Psoas muscle (tissue), 8 donors: Measurements from ENCODE around the gene CHD9NB. TPM values are rescaled to one million over a fixed set of nuclear protein-coding genes. Genes with fewer than 3 reads are reported as not detected.

ENCODE experiments used
- ATAC-seq, 4 donors: fragments of 200-7000 bp; cut with Tn5 transposase; one replicate each; pipeline ENCODE4 v1.9.1; 2020; ENCODE audit warnings: moderate library complexity in 3 of 4, mild to moderate bottlenecking in 2 of 4
- DNase-seq, 2 donors: peaks; one replicate each; pipeline ENCODE4 v3.0.0-alpha.2; 2020
- H3K27ac ChIP-seq: fragments of 200-600 bp; one replicate; pipeline ENCODE4 v1.8.0; 2022
- H3K27me3 ChIP-seq, 3 donors: fragments of 200-600 bp in 1 of 3; one replicate each; pipeline versions ENCODE4 v1.6.1 to v1.8.0; 2013 to 2022; ENCODE audit warnings: low read length in 2 of 3, mild to moderate bottlenecking in 2 of 3, moderate library complexity in 1 of 3; ENCODE audit not compliant: insufficient read depth in 3 of 3
- H3K36me3 ChIP-seq, 2 donors: fragments of 200-600 bp in 1 of 2; one replicate each; pipeline versions ENCODE4 v1.6.1 to v1.8.0; 2013 to 2022; ENCODE audit warnings: low read depth in 1 of 2, mild to moderate bottlenecking in 1 of 2, moderate library complexity in 1 of 2; ENCODE audit not compliant: insufficient read depth in 1 of 2
- H3K4me1 ChIP-seq: fragments of 200-600 bp; one replicate; pipeline ENCODE4 v1.8.0; 2022
- H3K4me3 ChIP-seq: fragments of 200-600 bp; one replicate; pipeline ENCODE4 v1.8.0; 2022; ENCODE audit warnings: mild to moderate bottlenecking
- H3K9me3 ChIP-seq: fragments of 200-600 bp; one replicate; pipeline ENCODE4 v1.8.0; 2022
- WGBS, 3 donors: extraction: QIAGEN DNeasy Blood & Tissue Kit; methylation state at CpG; one replicate each; pipeline versions ENCODE4 v1.1.6 to v1.1.7; 2013; 5-methylcytosine and 5-hydroxymethylcytosine counted together
- intact Hi-C, 2 donors: fragments of 100-400 bp; cut with DNase I; formaldehyde crosslinking; loops; one replicate each; pipeline versions ENCODE4 v1.11.0 to v1.14.2; 2022
- polyA plus RNA-seq, 3 donors: library from polyadenylated mRNA; stranded (reverse); fragments of 200-250 nt; gene quantifications; one replicate each; pipeline ENCODE4 v1.2.3, GENCODE V29; 2013
- total RNA-seq, 4 donors: library from RNA; stranded (reverse); fragmentation: NEBNext Ultra II Directional in 2 of 4; extraction: Animal tissue kit (Norgen Biotek cat#: 25700) in 2 of 4; gene quantifications; one replicate each; pipeline versions ENCODE4 v1.2.1 to v1.2.4, GENCODE V29; 2021 to 2023
- TF ChIP-seq, protein P1 (sequence below): fragments of 200-600 bp; IDR thresholded peaks from one replicate; pipeline ENCODE4 v1.8.0; 2022; ENCODE audit warnings: antibody characterized with exemption
- donor health status: healthy with polysubstance abuse.
- donor health status: DM: no; HTN: no; CAD: no; lungs with moderate emphysema.
- donor health status: Bipolar disorder and iron deficiency.
- donor health status: healthy.
- donor health status: DM: yes; HTN: yes; CAD: no.
- donor health status: DM: no; HTN: no; CAD: no.
- donor health status: DM: no; HTN: no; CAD: no.
- donor health status: DM: yes; HTN: yes; CAD: no.

CHD9NB gene
- total and polyA plus RNA-seq, 7 donors: 0.05 to 0.77 (median 0.18) TPM; not detected in 1

DNA sequence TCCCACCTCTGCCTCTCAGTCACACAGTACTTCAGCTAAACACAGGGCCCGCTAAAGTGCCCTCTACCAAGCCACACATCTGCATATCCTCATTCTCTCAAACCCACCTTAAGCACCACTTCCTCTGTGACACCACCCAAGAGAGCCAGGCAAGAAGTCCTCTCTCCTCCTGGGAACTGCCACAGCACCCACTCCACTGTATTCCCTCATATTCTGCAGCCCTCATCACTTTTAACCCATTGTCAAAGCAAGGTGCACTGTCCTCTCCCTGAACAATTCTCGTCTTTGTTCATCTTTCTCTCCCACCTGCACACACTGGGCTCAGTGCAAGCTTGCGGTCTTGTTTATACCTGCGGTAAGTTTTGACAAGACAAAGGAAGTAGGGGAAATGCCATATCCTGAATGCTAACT lies 15.7 kb upstream of the CHD9NB start:
- Histone ChIP-seq H3K27me3 (no peaks in the 10 kb centered on the region), H3K4me3 (no peak overlapping the region), H3K9me3 (no peaks in the 10 kb centered on the region), H3K27ac (no peak overlapping the region), H3K4me1 (peaks cover 17% of the 10 kb centered on the region), H3K36me3 (no peaks in the 10 kb centered on the region)
- DNase-seq: no peak
- TF ChIP-seq, protein P1, sequence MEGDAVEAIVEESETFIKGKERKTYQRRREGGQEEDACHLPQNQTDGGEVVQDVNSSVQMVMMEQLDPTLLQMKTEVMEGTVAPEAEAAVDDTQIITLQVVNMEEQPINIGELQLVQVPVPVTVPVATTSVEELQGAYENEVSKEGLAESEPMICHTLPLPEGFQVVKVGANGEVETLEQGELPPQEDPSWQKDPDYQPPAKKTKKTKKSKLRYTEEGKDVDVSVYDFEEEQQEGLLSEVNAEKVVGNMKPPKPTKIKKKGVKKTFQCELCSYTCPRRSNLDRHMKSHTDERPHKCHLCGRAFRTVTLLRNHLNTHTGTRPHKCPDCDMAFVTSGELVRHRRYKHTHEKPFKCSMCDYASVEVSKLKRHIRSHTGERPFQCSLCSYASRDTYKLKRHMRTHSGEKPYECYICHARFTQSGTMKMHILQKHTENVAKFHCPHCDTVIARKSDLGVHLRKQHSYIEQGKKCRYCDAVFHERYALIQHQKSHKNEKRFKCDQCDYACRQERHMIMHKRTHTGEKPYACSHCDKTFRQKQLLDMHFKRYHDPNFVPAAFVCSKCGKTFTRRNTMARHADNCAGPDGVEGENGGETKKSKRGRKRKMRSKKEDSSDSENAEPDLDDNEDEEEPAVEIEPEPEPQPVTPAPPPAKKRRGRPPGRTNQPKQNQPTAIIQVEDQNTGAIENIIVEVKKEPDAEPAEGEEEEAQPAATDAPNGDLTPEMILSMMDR: no peak
- intact Hi-C loops: no loop called here
- no peak for ATAC-seq
- 90 to 93% (median 90%) methylated on average over 4 of the region's 4 CpGs for WGBS, 3 donors

DNA sequence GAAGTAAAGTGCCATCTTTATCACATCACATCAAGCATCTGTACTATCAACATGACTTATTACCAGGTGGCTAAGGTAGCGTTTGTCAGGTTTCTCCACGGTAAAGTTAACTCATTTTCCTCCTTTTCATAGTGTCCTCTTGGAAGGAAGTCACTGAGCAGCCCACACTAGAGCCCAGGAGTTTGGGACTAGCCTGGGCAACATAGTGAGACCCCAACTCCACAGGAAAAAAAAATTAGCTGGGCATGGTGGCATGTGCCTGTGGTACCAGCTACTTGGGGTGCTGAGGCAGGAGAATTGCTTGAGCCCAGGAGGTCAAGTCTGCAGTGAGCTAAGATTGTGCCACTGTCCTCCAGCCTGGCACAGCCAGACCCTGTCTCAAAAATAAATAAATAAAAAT lies 15.0 kb upstream of the CHD9NB start:
- DNase-seq (no peak), ATAC-seq (no peak)
- intact Hi-C loops: no loop called here
- Histone ChIP-seq H3K27ac (no peak overlapping the region), H3K27me3 (no peaks in the 10 kb centered on the region), H3K4me1 (peaks cover 17% of the 10 kb centered on the region), H3K36me3 (no peaks in the 10 kb centered on the region), H3K9me3 (no peaks in the 10 kb centered on the region), H3K4me3 (no peak overlapping the region)
- 79 to 87% (median 86%) methylated on average over 2 of the region's 2 CpGs for WGBS, 3 donors
- TF ChIP-seq, protein P1: no peak

DNA sequence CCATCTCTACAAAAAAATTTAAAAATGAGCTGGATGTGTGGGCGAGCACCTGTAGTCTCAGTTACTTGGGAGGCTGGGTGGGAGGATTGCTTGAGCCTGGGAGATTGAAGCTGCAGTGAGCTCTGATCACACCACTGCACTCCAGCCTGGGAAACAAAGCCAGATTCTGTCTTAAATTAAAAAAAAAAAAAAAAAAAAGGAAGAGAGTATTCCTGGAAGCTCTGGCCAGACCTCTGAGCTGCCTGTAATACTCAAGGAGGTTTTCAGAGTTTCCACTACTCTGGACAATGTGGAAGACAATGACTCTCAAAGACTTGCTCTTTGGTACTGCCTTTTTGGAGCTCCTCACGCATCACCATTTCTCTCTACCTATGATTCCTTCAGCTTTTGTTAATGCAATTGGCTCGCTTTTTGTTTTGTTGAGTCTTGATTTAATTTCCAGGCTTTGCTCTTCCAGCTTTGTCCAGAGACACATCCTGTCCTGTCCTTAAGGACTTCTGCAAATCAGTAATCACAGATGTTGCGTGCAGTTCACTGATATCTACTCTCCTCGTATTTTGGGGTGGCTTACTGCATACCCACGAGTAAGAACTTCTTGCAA lies 12.9 kb upstream of the CHD9NB start:
- intact Hi-C loops: no loop called here
- H3K4me3 ChIP-seq: no peak overlapping the region

DNA sequence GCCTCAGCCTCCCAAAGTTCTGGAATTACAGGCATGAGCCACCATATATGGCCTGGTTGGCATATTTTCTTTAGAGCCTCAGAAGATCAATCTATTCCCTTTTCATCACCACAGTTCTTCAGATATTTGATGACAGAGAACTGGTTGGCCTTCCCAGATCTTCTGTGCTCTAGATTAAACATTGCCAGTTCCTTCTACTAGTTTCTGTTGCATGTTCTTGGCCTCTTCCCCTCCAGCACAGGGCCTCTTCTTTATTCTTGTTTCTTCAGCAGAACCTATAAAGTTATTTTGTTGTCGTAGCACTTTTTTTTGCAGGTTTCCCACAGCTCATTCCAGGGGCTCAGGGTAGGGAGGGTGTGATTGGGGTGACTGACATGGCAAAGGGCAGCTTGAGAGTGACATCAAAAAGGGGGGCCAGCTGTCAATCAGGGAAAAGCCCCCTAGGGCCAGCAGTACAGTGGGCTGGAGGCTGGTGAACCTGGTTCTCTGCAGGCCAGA lies 11.4 kb upstream of the CHD9NB start:
- TF ChIP-seq, protein P1: no peak
- DNase-seq: no peak

More for the DNA sequence above, 12.9 kb upstream of the CHD9NB start:
- TF ChIP-seq, protein P1: no peak
- 60 to 65% (median 60%) methylated on average over 6 of the region's 6 CpGs for WGBS, 3 donors
- DNase-seq: no peak
- Histone ChIP-seq H3K9me3 (no peaks in the 10 kb centered on the region), H3K4me1 (peaks cover 20% of the 10 kb centered on the region), H3K27me3 (no peaks in the 10 kb centered on the region), H3K36me3 (no peaks in the 10 kb centered on the region), H3K27ac (peak overlapping the region; percentile 53)
- peak in 2 of 4 donors; percentile 43 to 52 for ATAC-seq

More for the DNA sequence above, 11.4 kb upstream of the CHD9NB start:
- no peak for ATAC-seq
- Histone ChIP-seq H3K27ac (no peak overlapping the region), H3K27me3 (no peaks in the 10 kb centered on the region), H3K36me3 (no peaks in the 10 kb centered on the region), H3K4me1 (peaks cover 20% of the 10 kb centered on the region), H3K9me3 (no peaks in the 10 kb centered on the region), H3K4me3 (no peak overlapping the region)
- intact Hi-C loops: no loop called here
- 88 to 91% (median 91%) methylated on average over 1 of the region's 1 CpG for WGBS, 3 donors
